ENCODE results near the gene PEX14. TPM values are rescaled to one million over a fixed set of nuclear protein-coding genes. Genes with fewer than 3 reads are reported as not detected.
A peak's percentile ranks its signal among the peaks of the same experiment; 100 is the strongest.
"Not testable (repeated sequence)": the region's sequence is repeated elsewhere in the genome, so short reads cannot be mapped to it uniquely, and the experiment has no call there.

The PEX14 gene
- total RNA-seq, 6 experiments from 2014 or later, result 23.1 to 28.4 (median 26.0) TPM

DNA sequence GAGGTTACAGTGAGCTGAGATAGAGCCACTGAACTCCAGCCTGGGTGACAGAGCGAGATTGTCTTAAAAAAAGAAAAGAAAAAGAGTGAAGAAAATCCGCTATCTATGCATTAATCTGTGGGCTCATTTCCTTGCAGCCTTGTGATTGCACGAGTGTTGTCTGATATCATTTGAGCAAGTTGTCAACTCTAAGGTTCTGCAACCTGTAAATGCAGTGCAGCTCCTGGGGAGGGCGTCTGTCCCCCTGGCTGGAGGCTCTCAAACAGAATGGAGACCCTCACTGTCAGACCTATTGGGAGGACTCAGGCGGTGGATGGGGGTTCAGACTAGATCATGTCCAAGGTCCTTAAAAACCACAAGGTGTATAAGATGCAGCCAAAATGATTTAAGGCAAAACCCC, 18.7 kb upstream of the PEX14 start:
- TF ChIP-seq, protein P1, sequence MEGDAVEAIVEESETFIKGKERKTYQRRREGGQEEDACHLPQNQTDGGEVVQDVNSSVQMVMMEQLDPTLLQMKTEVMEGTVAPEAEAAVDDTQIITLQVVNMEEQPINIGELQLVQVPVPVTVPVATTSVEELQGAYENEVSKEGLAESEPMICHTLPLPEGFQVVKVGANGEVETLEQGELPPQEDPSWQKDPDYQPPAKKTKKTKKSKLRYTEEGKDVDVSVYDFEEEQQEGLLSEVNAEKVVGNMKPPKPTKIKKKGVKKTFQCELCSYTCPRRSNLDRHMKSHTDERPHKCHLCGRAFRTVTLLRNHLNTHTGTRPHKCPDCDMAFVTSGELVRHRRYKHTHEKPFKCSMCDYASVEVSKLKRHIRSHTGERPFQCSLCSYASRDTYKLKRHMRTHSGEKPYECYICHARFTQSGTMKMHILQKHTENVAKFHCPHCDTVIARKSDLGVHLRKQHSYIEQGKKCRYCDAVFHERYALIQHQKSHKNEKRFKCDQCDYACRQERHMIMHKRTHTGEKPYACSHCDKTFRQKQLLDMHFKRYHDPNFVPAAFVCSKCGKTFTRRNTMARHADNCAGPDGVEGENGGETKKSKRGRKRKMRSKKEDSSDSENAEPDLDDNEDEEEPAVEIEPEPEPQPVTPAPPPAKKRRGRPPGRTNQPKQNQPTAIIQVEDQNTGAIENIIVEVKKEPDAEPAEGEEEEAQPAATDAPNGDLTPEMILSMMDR (IDR thresholded peaks at IDR 0.05), result peak; percentile 9; the same call in 1 of the 2 replicates
- H3K27ac Mint-ChIP-seq, result no peak overlapping the region
- no peak for DNase-seq
- peaks cover 27% of the 10 kb centered on the region for H3K4me1 Mint-ChIP-seq (ENCODE audit: low read depth)
- H3K36me3 Mint-ChIP-seq (ENCODE audit: low read depth), result peaks cover 2% of the 10 kb centered on the region
- H3K4me3 Mint-ChIP-seq, result no peak overlapping the region
- H3K9me3 Mint-ChIP-seq, result no peaks in the 10 kb centered on the region
- peaks cover 2% of the 10 kb centered on the region; the same call in 1 of the 2 replicates for H3K27me3 Mint-ChIP-seq (ENCODE audit: insufficient read depth)

DNA sequence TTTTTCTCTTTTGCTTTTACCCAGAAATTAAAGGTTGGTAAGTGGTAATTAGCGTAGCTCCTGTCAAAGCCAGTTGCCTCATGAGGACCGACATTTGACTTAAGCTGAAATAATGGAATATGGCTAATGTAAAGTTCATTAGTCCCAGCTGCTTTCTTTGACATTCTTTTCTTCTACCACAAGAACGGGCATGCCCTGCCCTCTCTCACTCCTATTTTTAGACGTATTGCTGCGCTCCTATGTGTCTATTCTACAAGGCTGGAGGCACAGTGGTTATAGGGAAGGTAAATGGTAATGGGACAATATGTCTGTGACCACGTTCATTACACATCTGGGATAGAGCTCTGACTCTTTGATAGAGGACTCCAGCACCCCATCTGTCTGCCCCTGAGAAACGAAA, 18.1 kb upstream of the PEX14 start:
- H3K4me3 Mint-ChIP-seq, result no peak overlapping the region
- H3K27ac Mint-ChIP-seq, result no peak overlapping the region
- peaks cover 21% of the 10 kb centered on the region for H3K4me1 Mint-ChIP-seq (ENCODE audit: low read depth)
- peaks cover 2% of the 10 kb centered on the region; the same call in 1 of the 2 replicates for H3K27me3 Mint-ChIP-seq (ENCODE audit: insufficient read depth)
- peaks cover 8% of the 10 kb centered on the region for H3K36me3 Mint-ChIP-seq (ENCODE audit: low read depth)
- TF ChIP-seq, protein P1 (IDR thresholded peaks at IDR 0.05), result no peak
- DNase-seq, result no peak
- no peaks in the 10 kb centered on the region for H3K9me3 Mint-ChIP-seq

DNA sequence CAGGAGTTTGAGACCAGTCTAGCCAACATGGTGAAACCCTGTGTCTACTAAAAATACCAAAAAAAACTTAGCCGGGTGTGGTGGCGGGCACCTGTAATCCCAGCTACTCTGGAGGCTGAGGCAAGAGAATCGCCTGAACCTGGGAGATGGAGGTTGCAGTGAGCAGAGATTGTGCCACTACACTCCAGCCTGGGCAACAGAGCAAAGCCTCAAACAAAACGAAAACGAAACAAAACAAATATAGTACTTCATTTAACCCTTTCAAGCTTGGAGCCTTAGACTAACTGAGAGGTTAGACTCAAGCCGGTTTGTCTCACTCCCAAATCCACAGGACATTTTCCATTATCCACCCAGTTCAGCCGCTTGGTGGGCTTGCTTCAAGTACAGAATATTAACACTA, 17.3 kb upstream of the PEX14 start:
- H3K4me1 Mint-ChIP-seq (ENCODE audit: low read depth), result peaks cover 17% of the 10 kb centered on the region
- peaks cover 12% of the 10 kb centered on the region for H3K36me3 Mint-ChIP-seq (ENCODE audit: low read depth)
- not testable (repeated sequence) for H3K27ac Mint-ChIP-seq; H3K9me3 Mint-ChIP-seq; H3K27me3 Mint-ChIP-seq (ENCODE audit: insufficient read depth); DNase-seq; H3K4me3 Mint-ChIP-seq

DNA sequence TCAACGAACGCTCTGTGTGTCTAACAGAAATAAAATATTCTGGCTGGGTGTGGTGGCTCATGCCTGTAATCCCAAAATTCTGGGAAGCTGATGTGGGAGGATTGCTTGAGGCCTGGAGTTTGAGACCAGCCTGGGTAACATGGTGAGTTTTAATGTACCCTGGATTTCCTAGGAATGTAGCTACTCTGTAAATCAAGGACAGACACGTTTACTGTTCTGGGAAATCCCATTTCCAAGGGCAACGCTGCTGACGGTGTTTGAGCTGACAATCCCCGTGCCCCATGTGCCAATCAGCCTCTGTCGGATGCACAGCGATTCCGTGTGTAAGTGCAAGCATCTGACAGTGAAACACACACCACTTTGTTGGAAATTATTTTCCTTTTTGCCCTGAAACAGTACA, 16.9 kb upstream of the PEX14 start:
- H3K27me3 Mint-ChIP-seq (ENCODE audit: insufficient read depth), result peaks cover 2% of the 10 kb centered on the region; the same call in 1 of the 2 replicates
- TF ChIP-seq, protein P1 (IDR thresholded peaks at IDR 0.05), result no peak
- DNase-seq, result no peak
- peaks cover 16% of the 10 kb centered on the region for H3K36me3 Mint-ChIP-seq (ENCODE audit: low read depth)
- no peaks in the 10 kb centered on the region for H3K9me3 Mint-ChIP-seq
- H3K4me3 Mint-ChIP-seq, result no peak overlapping the region
- H3K4me1 Mint-ChIP-seq (ENCODE audit: low read depth), result peaks cover 17% of the 10 kb centered on the region
- H3K27ac Mint-ChIP-seq, result no peak overlapping the region

DNA sequence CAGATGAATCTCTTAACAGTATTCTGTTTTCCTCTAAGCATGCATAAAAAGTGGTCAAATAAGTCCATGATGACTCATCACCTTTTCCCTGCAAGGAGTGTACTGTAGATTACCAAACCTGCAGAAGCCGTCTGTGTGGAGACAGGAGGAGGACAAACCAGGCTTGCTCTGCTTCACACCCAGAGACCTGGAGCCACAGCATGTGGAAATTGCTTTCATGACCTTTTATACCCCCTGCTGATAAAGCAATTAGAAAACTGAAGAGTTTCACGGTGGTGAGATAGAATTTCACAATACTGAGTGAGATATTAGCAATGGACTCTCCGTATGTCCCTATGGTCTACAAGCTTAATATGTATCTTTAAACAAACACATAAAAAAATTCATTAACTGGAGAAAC, 15.6 kb upstream of the PEX14 start:
- no peaks in the 10 kb centered on the region for H3K9me3 Mint-ChIP-seq
- H3K36me3 Mint-ChIP-seq (ENCODE audit: low read depth), result peaks cover 16% of the 10 kb centered on the region
- H3K4me3 Mint-ChIP-seq, result no peak overlapping the region
- TF ChIP-seq, protein P1 (IDR thresholded peaks at IDR 0.05), result no peak
- H3K27ac Mint-ChIP-seq, result peak overlapping the region; percentile 40
- H3K27me3 Mint-ChIP-seq (ENCODE audit: insufficient read depth), result peaks cover 2% of the 10 kb centered on the region; the same call in 1 of the 2 replicates
- H3K4me1 Mint-ChIP-seq (ENCODE audit: low read depth), result peaks cover 17% of the 10 kb centered on the region
- peak; percentile 72 for DNase-seq

DNA sequence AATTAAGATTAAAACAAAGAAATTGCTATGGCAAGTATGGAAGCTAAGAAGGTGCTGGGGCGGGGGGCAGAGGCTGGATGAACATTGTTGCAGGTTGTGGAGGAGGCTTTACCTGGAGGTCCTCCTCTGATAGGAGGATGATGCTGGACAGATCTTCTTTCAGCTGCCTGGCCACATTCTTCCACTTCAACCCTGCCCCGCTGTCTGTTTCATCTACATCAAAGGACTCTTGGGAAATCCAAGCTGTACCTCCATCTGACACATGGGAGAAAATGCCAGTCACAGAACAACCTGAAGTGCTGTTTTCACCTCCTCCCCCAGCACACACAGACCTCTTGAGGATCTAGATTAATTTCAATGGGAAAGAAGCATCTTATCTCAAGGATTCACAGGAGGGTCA, 7.7 kb upstream of the PEX14 start:
- Mint-ChIP-seq H3K9me3 (no peaks in the 10 kb centered on the region), H3K36me3 (ENCODE audit: low read depth) (peaks cover 21% of the 10 kb centered on the region), H3K27me3 (ENCODE audit: insufficient read depth) (no peaks in the 10 kb centered on the region)

More for the DNA sequence above, 7.7 kb upstream of the PEX14 start:
- H3K4me1 Mint-ChIP-seq (ENCODE audit: low read depth), result no peaks in the 10 kb centered on the region
- TF ChIP-seq, protein P1 (IDR thresholded peaks at IDR 0.05), result no peak
- no peak for DNase-seq
- H3K4me3 Mint-ChIP-seq, result no peak overlapping the region
- H3K27ac Mint-ChIP-seq, result no peak overlapping the region

Data from HFFc6 (cell line).